ENCODE results near the gene CCND1. TPM values are rescaled to one million over a fixed set of nuclear protein-coding genes. Genes with fewer than 3 reads are reported as not detected.

CCND1 gene
- total RNA-seq, 4 donors from 2014 or later, result 54.4 to 92.7 (median 62.0) TPM

DNA sequence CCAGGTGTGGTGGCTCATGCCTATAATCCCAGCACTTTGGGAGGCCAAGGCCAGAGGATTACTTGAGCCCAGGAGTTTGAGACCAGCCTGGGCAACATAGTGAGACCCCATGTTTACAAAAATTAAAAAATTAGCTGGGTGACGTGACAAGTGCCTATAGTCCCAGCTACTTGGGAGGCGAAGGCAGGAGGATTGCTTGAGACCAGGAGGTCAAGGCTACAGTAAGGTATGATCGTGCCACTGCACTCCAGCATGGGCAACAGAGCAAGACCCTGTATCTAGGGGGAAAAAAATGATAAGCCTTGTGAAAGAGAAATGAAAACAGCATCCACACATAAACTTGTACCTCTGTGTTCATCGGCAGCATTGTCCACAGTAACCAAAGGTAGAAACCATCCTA, 8.1 kb upstream of the CCND1 start:
- intact Hi-C loops (cut with DNase I), result loop anchor here (10.0 kb wide), 1 partner anchor 188 kb away; no protein-coding TSS in a partner anchor
- 99% methylated on average over 4 of the region's 4 CpGs for WGBS
- DNase-seq (ENCODE audit: extremely low spot score), result no peak

DNA sequence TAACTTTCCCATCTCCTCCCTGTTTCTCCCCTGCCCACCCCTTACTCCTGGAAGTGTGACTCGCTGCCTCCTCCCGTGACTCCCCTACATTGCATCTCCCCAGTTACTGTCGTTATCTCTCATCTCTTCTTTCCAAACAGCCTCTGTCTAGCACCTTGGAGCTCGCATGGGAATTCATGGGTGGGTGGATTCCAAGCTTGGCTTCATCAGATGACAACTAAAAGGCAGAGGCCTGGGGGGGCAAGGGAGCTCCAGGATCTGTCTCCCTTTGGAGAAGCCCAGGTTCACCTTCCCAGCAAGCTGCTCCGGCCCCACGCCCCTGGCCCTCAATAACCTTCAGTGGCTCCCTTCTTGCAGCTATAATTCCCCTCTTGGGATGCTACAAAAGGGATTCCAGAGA, 6.9 kb upstream of the CCND1 start:
- no peaks in the 10 kb centered on the region for H3K9me3 ChIP-seq
- no peak overlapping the region for H3K27ac ChIP-seq (replicated peaks in 1 of 4)
- WGBS, result 93% methylated on average over 6 of the region's 6 CpGs
- TF ChIP-seq POLR2AphosphoS5 (IDR thresholded peaks at IDR 0.05) (no peak), EP300 (IDR thresholded peaks at IDR 0.05) (no peak), POLR2A (IDR thresholded peaks at IDR 0.05; ENCODE audit: low read depth) (no peak)
- TF ChIP-seq, protein P1, sequence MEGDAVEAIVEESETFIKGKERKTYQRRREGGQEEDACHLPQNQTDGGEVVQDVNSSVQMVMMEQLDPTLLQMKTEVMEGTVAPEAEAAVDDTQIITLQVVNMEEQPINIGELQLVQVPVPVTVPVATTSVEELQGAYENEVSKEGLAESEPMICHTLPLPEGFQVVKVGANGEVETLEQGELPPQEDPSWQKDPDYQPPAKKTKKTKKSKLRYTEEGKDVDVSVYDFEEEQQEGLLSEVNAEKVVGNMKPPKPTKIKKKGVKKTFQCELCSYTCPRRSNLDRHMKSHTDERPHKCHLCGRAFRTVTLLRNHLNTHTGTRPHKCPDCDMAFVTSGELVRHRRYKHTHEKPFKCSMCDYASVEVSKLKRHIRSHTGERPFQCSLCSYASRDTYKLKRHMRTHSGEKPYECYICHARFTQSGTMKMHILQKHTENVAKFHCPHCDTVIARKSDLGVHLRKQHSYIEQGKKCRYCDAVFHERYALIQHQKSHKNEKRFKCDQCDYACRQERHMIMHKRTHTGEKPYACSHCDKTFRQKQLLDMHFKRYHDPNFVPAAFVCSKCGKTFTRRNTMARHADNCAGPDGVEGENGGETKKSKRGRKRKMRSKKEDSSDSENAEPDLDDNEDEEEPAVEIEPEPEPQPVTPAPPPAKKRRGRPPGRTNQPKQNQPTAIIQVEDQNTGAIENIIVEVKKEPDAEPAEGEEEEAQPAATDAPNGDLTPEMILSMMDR (IDR thresholded peaks at IDR 0.05), result no peak
- DNase-seq (ENCODE audit: extremely low spot score), result no peak
- H3K36me3 ChIP-seq, result no peaks in the 10 kb centered on the region
- intact Hi-C loops (cut with DNase I), result loop anchor here (10.0 kb wide), 1 partner anchor 189 kb away; no protein-coding TSS in a partner anchor
- peaks cover 34 to 37% (median 35%) of the 10 kb centered on the region in 4 donors for H3K4me1 ChIP-seq
- H3K4me3 ChIP-seq, result no peak overlapping the region
- H3K27me3 ChIP-seq, result peaks cover 7 to 47% (median 14%) of the 10 kb centered on the region in 4 donors

More for the DNA sequence above, 8.1 kb upstream of the CCND1 start:
- no peak overlapping the region for H3K4me3 ChIP-seq
- no peak overlapping the region for H3K27ac ChIP-seq (replicated peaks in 1 of 4)
- peaks cover 22 to 28% (median 23%) of the 10 kb centered on the region in 4 donors for H3K4me1 ChIP-seq
- H3K27me3 ChIP-seq, result peaks cover under 1 to 43% (median 9%) of the 10 kb centered on the region in 4 donors
- H3K9me3 ChIP-seq, result no peaks in the 10 kb centered on the region
- no peaks in the 10 kb centered on the region for H3K36me3 ChIP-seq
- TF ChIP-seq, protein P1 (IDR thresholded peaks at IDR 0.05), result no peak
- TF ChIP-seq POLR2A (IDR thresholded peaks at IDR 0.05; ENCODE audit: low read depth) (no peak), POLR2AphosphoS5 (IDR thresholded peaks at IDR 0.05) (no peak), EP300 (IDR thresholded peaks at IDR 0.05) (no peak)

DNA sequence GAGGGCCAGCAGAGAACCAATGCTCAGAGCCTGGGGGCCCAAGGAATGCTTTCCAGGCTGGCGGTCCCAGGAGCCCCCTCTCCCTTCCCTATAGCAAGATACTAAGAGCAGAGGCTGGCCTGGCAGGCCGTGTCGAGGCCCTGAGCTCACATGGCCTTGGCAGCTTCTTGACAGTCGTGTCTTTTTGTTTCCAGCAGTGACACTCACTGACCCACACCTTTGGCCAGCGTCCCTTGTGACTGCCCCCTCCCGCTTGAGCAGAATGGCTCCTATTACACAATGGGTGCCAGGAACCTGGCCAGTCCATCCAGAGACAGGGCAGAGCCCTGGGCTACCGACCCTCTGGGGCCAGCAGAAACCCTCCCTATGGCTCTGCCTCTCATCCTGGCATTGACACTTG, 6.4 kb upstream of the CCND1 start:
- TF ChIP-seq, protein P1 (IDR thresholded peaks at IDR 0.05), result no peak
- TF ChIP-seq EP300 (IDR thresholded peaks at IDR 0.05) (no peak), POLR2AphosphoS5 (IDR thresholded peaks at IDR 0.05) (no peak), POLR2A (IDR thresholded peaks at IDR 0.05; ENCODE audit: low read depth) (no peak)
- H3K9me3 ChIP-seq, result no peaks in the 10 kb centered on the region
- H3K4me3 ChIP-seq, result no peak overlapping the region
- peaks cover 37 to 40% (median 40%) of the 10 kb centered on the region in 4 donors for H3K4me1 ChIP-seq
- no peak overlapping the region for H3K27ac ChIP-seq (replicated peaks in 1 of 4)
- H3K27me3 ChIP-seq, result peaks cover 7 to 52% (median 14%) of the 10 kb centered on the region in 4 donors
- intact Hi-C loops (cut with DNase I), result loop anchor here (10.0 kb wide), 1 partner anchor 190 kb away; no protein-coding TSS in a partner anchor
- no peaks in the 10 kb centered on the region for H3K36me3 ChIP-seq
- 77% methylated on average over 7 of the region's 7 CpGs for WGBS
- no peak for DNase-seq (ENCODE audit: extremely low spot score)

DNA sequence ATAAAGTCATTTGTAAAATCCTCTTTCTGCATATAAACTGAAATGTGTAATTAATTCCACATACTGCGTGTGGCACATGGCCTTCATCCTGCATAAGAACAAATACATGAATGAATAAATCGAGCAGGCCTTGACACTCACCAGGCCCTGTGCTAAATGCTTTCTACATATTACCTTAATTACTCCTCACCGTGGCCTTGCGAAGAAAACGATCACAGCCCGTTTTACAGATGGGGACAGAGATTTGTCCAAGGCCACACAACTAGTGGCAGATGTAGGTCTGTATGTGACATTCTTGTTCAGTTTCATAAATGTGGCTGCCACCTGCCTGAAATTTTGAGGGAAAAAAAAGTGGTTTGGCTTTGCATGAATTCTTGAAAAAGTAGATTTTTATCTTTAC, 5.8 kb upstream of the CCND1 start:
- Histone ChIP-seq H3K9me3 (no peaks in the 10 kb centered on the region), H3K36me3 (no peaks in the 10 kb centered on the region), H3K27ac (replicated peaks in 1 of 4) (no peak overlapping the region), H3K4me3 (no peak overlapping the region), H3K27me3 (peaks cover 7 to 58% (median 16%) of the 10 kb centered on the region in 4 donors), H3K4me1 (peaks cover 42 to 46% (median 46%) of the 10 kb centered on the region in 4 donors)
- TF ChIP-seq EP300 (IDR thresholded peaks at IDR 0.05), result no peak
- TF ChIP-seq POLR2A (IDR thresholded peaks at IDR 0.05; ENCODE audit: low read depth), result no peak
- TF ChIP-seq POLR2AphosphoS5 (IDR thresholded peaks at IDR 0.05), result no peak
- TF ChIP-seq, protein P1 (IDR thresholded peaks at IDR 0.05), result no peak
- no peak for DNase-seq (ENCODE audit: extremely low spot score)
- intact Hi-C loops (cut with DNase I), result loop anchor here (5.0 to 10.0 kb wide), 2 partner anchors 138 to 190 kb away; no protein-coding TSS in a partner anchor
- WGBS, result 78% methylated on average over 6 of the region's 6 CpGs
